WTC11 (cell line): ENCODE data around the gene LRRFIP2. TPM values are rescaled to one million over a fixed set of nuclear protein-coding genes. Genes with fewer than 3 reads are reported as not detected.

Experiments
- ATAC-seq: fragments of 200-7000 bp; cut with Tn5 transposase; 2 replicates; pipeline ENCODE4 v1.10.0; 2021; ENCODE audit warnings: mild to moderate bottlenecking, moderate library complexity
- CTCF ChIA-PET: fragments of 300-600 bp; sonication (Branson Sonifier 250); formaldehyde crosslinking; loops from one replicate; lab custom pipeline; 2021; ENCODE audit warnings: antibody characterized with exemption; lab: Charles Lee
- POLR2A ChIA-PET: fragments of 350-600 bp; sonication (Branson Sonifier 250); formaldehyde crosslinking; loops from one replicate; lab custom pipeline; 2021; ENCODE audit warnings: antibody characterized with exemption; lab: Charles Lee
- DNase-seq: peaks from one replicate; pipeline ENCODE4 v3.0.0; 2021; ENCODE audit warnings: low spot score
- H3K27ac Mint-ChIP-seq: 2 replicates; pipeline ENCODE4 v1.8.0; 2021; ENCODE audit warnings: mixed read lengths
- H3K27me3 Mint-ChIP-seq: 2 replicates; pipeline ENCODE4 v1.8.0; 2021; ENCODE audit warnings: low read depth, mild to moderate bottlenecking, moderate library complexity, mixed read lengths
- H3K36me3 Mint-ChIP-seq: 2 replicates; pipeline ENCODE4 v1.8.0; 2021; ENCODE audit warnings: mixed read lengths
- H3K4me1 Mint-ChIP-seq: 2 replicates; pipeline ENCODE4 v1.8.0; 2022; ENCODE audit warnings: mixed read lengths
- H3K4me3 Mint-ChIP-seq: 2 replicates; pipeline ENCODE4 v1.8.0; 2021; ENCODE audit warnings: mild to moderate bottlenecking, moderate library complexity, mixed read lengths
- H3K9me3 Mint-ChIP-seq: 2 replicates; pipeline ENCODE4 v1.8.0; 2021; ENCODE audit warnings: mixed read lengths
- CDX4 ChIP-seq: fragments of 250-450 bp; sonication (Bioruptor Pico); IDR thresholded peaks from 2 replicates; pipeline ENCODE4 v1.9.0; 2021; ENCODE audit warnings: moderate library complexity, mild to moderate bottlenecking, inconsistent platforms, borderline replicate concordance
- CREB1 ChIP-seq: sonication (generic); formaldehyde crosslinking; IDR thresholded peaks from 2 replicates; pipeline ENCODE4 v1.8.0; 2023; ENCODE audit warnings: mild to moderate bottlenecking, missing genetic modification reagents
- ERG ChIP-seq: fragments of 250-450 bp; sonication (Bioruptor Pico); IDR thresholded peaks from 2 replicates; pipeline ENCODE4 v1.8.0; 2021; ENCODE audit warnings: mild to moderate bottlenecking
- GABPB1 ChIP-seq: sonication (generic); formaldehyde crosslinking; IDR thresholded peaks from 2 replicates; pipeline ENCODE4 v1.8.1; 2023; ENCODE audit warnings: mild to moderate bottlenecking, missing genetic modification reagents
- GTF2I ChIP-seq: fragments of 250-450 bp; sonication (Bioruptor Pico); conservative IDR thresholded peaks from 2 replicates; pipeline ENCODE4 v1.4.0; 2021; ENCODE audit warnings: mild to moderate bottlenecking
- KAT7 ChIP-seq: sonication (generic); formaldehyde crosslinking; IDR thresholded peaks from 2 replicates; pipeline ENCODE4 v1.8.1; 2023; ENCODE audit warnings: missing genetic modification reagents, mild to moderate bottlenecking, borderline replicate concordance
- MXD4 ChIP-seq: fragments of 250-450 bp; sonication (Bioruptor Pico); IDR thresholded peaks from 2 replicates; pipeline ENCODE4 v1.8.0; 2021; ENCODE audit warnings: mild to moderate bottlenecking, moderate library complexity, borderline replicate concordance
- MYBL2 ChIP-seq: sonication (generic); formaldehyde crosslinking; IDR thresholded peaks from 2 replicates; pipeline ENCODE4 v1.8.1; 2023; ENCODE audit warnings: mild to moderate bottlenecking, moderate library complexity, missing genetic modification reagents
- SOX15 ChIP-seq: fragments of 250-450 bp; sonication (Bioruptor Pico); IDR thresholded peaks from 2 replicates; pipeline ENCODE4 v1.9.0; 2021; ENCODE audit warnings: mild to moderate bottlenecking
- ZNF263 ChIP-seq: sonication (generic); formaldehyde crosslinking; IDR thresholded peaks from 2 replicates; pipeline ENCODE4 v1.8.1; 2022; ENCODE audit warnings: low read depth, mild to moderate bottlenecking, moderate library complexity, missing genetic modification reagents
- total RNA-seq: library from RNA; stranded (reverse); gene quantifications from 3 replicates; pipeline ENCODE4 v1.2.3, GENCODE V29; 2021
- TF ChIP-seq, protein P1 (sequence below): sonication (generic); formaldehyde crosslinking; IDR thresholded peaks from 2 replicates; pipeline ENCODE4 v1.8.1; 2023; ENCODE audit warnings: mild to moderate bottlenecking, missing genetic modification reagents
- TF ChIP-seq, protein P2 (sequence below): fragments of 250-450 bp; sonication (Bioruptor Pico); IDR thresholded peaks from 2 replicates; pipeline ENCODE4 v1.9.0; 2021; ENCODE audit warnings: mild to moderate bottlenecking
- TF ChIP-seq, protein P3 (sequence below): sonication (generic); formaldehyde crosslinking; IDR thresholded peaks from 2 replicates; pipeline ENCODE4 v1.8.0; 2023; ENCODE audit warnings: missing genetic modification reagents, mild to moderate bottlenecking, borderline replicate concordance
- TF ChIP-seq, protein P4 (sequence below): sonication (generic); formaldehyde crosslinking; IDR thresholded peaks from 2 replicates; pipeline ENCODE4 v1.8.0; 2023; ENCODE audit warnings: missing genetic modification reagents

Gene LRRFIP2
- total RNA-seq, 1 experiment from 2014 or later, result 23.7 TPM

GRCh38 chr3:37016903-37017302 lies 157.5 kb downstream of the LRRFIP2 start:
- Mint-ChIP-seq H3K27ac (no peak overlapping the region), H3K4me3 (no peak overlapping the region), H3K36me3 (peaks cover 74% of the 10 kb centered on the region), H3K27me3 (no peaks in the 10 kb centered on the region), H3K4me1 (no peaks in the 10 kb centered on the region), H3K9me3 (no peaks in the 10 kb centered on the region)
- DNase-seq (no peak), ATAC-seq (no peak)
- TF ChIP-seq, protein P1, sequence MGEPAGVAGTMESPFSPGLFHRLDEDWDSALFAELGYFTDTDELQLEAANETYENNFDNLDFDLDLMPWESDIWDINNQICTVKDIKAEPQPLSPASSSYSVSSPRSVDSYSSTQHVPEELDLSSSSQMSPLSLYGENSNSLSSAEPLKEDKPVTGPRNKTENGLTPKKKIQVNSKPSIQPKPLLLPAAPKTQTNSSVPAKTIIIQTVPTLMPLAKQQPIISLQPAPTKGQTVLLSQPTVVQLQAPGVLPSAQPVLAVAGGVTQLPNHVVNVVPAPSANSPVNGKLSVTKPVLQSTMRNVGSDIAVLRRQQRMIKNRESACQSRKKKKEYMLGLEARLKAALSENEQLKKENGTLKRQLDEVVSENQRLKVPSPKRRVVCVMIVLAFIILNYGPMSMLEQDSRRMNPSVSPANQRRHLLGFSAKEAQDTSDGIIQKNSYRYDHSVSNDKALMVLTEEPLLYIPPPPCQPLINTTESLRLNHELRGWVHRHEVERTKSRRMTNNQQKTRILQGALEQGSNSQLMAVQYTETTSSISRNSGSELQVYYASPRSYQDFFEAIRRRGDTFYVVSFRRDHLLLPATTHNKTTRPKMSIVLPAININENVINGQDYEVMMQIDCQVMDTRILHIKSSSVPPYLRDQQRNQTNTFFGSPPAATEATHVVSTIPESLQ (CRISPR knock-in tag), result no peak
- TF ChIP-seq MXD4 (no peak), CDX4 (CRISPR knock-in tag) (no peak), GTF2I (CRISPR knock-in tag) (no peak), ZNF263 (CRISPR knock-in tag) (no peak), MYBL2 (CRISPR knock-in tag) (no peak)
- TF ChIP-seq, protein P2, sequence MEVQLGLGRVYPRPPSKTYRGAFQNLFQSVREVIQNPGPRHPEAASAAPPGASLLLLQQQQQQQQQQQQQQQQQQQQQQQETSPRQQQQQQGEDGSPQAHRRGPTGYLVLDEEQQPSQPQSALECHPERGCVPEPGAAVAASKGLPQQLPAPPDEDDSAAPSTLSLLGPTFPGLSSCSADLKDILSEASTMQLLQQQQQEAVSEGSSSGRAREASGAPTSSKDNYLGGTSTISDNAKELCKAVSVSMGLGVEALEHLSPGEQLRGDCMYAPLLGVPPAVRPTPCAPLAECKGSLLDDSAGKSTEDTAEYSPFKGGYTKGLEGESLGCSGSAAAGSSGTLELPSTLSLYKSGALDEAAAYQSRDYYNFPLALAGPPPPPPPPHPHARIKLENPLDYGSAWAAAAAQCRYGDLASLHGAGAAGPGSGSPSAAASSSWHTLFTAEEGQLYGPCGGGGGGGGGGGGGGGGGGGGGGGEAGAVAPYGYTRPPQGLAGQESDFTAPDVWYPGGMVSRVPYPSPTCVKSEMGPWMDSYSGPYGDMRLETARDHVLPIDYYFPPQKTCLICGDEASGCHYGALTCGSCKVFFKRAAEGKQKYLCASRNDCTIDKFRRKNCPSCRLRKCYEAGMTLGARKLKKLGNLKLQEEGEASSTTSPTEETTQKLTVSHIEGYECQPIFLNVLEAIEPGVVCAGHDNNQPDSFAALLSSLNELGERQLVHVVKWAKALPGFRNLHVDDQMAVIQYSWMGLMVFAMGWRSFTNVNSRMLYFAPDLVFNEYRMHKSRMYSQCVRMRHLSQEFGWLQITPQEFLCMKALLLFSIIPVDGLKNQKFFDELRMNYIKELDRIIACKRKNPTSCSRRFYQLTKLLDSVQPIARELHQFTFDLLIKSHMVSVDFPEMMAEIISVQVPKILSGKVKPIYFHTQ (CRISPR knock-in tag), result no peak
- CTCF ChIA-PET, result no interaction called here
- POLR2A ChIA-PET, result no interaction called here

DNA sequence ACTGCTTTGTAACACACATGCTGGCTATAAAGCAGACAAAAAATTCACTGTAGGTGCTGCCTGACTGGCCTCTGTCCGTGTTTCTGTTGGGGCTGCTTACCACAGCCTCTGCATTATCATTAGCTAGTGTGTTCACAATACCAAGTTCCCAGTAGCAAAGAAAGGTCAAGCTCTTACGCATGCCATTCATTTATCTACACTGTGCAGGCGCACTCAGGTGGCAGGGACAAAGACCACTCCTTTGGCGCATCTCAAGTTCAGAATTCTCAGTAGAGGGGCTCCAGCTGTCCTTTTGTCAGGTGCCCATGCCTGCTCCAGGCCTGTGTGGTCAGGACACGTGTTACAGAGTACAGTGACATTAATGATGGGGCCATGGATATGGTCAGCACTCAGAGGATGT lies 158.7 kb downstream of the LRRFIP2 start:
- H3K4me1 Mint-ChIP-seq, result no peaks in the 10 kb centered on the region
- H3K27ac Mint-ChIP-seq, result no peak overlapping the region
- peaks cover 71% of the 10 kb centered on the region for H3K36me3 Mint-ChIP-seq
- DNase-seq (no peak), ATAC-seq (no peak)
- H3K9me3 Mint-ChIP-seq, result no peaks in the 10 kb centered on the region
- CTCF ChIA-PET, result no interaction called here
- H3K4me3 Mint-ChIP-seq, result no peak overlapping the region
- no peak for TF ChIP-seq GABPB1 (CRISPR knock-in tag)
- TF ChIP-seq, protein P3, sequence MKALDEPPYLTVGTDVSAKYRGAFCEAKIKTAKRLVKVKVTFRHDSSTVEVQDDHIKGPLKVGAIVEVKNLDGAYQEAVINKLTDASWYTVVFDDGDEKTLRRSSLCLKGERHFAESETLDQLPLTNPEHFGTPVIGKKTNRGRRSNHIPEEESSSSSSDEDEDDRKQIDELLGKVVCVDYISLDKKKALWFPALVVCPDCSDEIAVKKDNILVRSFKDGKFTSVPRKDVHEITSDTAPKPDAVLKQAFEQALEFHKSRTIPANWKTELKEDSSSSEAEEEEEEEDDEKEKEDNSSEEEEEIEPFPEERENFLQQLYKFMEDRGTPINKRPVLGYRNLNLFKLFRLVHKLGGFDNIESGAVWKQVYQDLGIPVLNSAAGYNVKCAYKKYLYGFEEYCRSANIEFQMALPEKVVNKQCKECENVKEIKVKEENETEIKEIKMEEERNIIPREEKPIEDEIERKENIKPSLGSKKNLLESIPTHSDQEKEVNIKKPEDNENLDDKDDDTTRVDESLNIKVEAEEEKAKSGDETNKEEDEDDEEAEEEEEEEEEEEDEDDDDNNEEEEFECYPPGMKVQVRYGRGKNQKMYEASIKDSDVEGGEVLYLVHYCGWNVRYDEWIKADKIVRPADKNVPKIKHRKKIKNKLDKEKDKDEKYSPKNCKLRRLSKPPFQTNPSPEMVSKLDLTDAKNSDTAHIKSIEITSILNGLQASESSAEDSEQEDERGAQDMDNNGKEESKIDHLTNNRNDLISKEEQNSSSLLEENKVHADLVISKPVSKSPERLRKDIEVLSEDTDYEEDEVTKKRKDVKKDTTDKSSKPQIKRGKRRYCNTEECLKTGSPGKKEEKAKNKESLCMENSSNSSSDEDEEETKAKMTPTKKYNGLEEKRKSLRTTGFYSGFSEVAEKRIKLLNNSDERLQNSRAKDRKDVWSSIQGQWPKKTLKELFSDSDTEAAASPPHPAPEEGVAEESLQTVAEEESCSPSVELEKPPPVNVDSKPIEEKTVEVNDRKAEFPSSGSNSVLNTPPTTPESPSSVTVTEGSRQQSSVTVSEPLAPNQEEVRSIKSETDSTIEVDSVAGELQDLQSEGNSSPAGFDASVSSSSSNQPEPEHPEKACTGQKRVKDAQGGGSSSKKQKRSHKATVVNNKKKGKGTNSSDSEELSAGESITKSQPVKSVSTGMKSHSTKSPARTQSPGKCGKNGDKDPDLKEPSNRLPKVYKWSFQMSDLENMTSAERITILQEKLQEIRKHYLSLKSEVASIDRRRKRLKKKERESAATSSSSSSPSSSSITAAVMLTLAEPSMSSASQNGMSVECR, result no peak
- TF ChIP-seq, protein P4, sequence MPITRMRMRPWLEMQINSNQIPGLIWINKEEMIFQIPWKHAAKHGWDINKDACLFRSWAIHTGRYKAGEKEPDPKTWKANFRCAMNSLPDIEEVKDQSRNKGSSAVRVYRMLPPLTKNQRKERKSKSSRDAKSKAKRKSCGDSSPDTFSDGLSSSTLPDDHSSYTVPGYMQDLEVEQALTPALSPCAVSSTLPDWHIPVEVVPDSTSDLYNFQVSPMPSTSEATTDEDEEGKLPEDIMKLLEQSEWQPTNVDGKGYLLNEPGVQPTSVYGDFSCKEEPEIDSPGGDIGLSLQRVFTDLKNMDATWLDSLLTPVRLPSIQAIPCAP (CRISPR knock-in tag), result no peak
- no peak for TF ChIP-seq KAT7 (CRISPR knock-in tag)
- no peak for TF ChIP-seq SOX15 (CRISPR knock-in tag)
- no peak for TF ChIP-seq ERG (CRISPR knock-in tag)
- no peak for TF ChIP-seq CREB1 (CRISPR knock-in tag)
- POLR2A ChIA-PET, result no interaction called here
- H3K27me3 Mint-ChIP-seq, result no peaks in the 10 kb centered on the region
